Upper lobe of left lung (tissue), 6 donors: ENCODE results near the gene TMEM140. TPM values are rescaled to one million over a fixed set of nuclear protein-coding genes. Genes with fewer than 3 reads are reported as not detected.

Experiments
- ATAC-seq, 2 donors: fragments of 200-7000 bp; cut with Tn5 transposase; one replicate each; pipeline ENCODE4 v1.9.1; 2022; ENCODE audit warnings: mild to moderate bottlenecking in 2 of 2, moderate library complexity in 2 of 2; ENCODE audit not compliant: low FRiP score in 2 of 2
- DNase-seq, 2 donors: peaks; one replicate each; pipeline ENCODE4 v3.0.0-alpha.2; 2019 to 2020
- H3K27ac ChIP-seq, 4 donors: fragments of 200-600 bp; sonication (generic); one replicate each; pipeline ENCODE4 v1.5.1; 2016 to 2019
- H3K27me3 ChIP-seq, 4 donors: fragments of 200-600 bp; sonication (generic); one replicate each; pipeline ENCODE4 v1.5.1; 2017 to 2019
- H3K36me3 ChIP-seq, 4 donors: fragments of 200-600 bp; sonication (generic); one replicate each; pipeline ENCODE4 v1.5.1; 2016 to 2019
- H3K4me1 ChIP-seq, 4 donors: fragments of 200-600 bp; sonication (generic); one replicate each; pipeline ENCODE4 v1.5.1; 2018 to 2019
- H3K4me3 ChIP-seq, 4 donors: fragments of 200-600 bp; sonication (generic); one replicate each; pipeline ENCODE4 v1.5.1; 2017 to 2019; ENCODE audit warnings: mild to moderate bottlenecking in 2 of 4, moderate library complexity in 1 of 4
- H3K9me3 ChIP-seq, 4 donors: fragments of 200-600 bp; sonication (generic); one replicate each; pipeline ENCODE4 v1.5.1; 2018 to 2019
- EP300 ChIP-seq, 4 donors: sonication (generic); formaldehyde crosslinking; IDR thresholded peaks; one replicate each; pipeline ENCODE4 v1.5.1; 2017; ENCODE audit warnings: antibody characterized with exemption in 4 of 4, control low read depth in 2 of 4
- POLR2A ChIP-seq, 4 donors: fragments of 450-650 bp; IDR thresholded peaks; one replicate each; pipeline ENCODE4 v1.5.1; 2016 to 2017; ENCODE audit warnings: antibody characterized with exemption in 4 of 4, mild to moderate bottlenecking in 2 of 4
- POLR2AphosphoS5 ChIP-seq, 2 donors: sonication (generic); formaldehyde crosslinking; IDR thresholded peaks; one replicate each; pipeline ENCODE4 v1.5.1; 2017; ENCODE audit warnings: antibody characterized with exemption in 2 of 2
- WGBS, 2 donors: methylation state at CpG; one replicate each; pipeline ENCODE4 v1.1.5; 2017 to 2018; 5-methylcytosine and 5-hydroxymethylcytosine counted together
- total RNA-seq, 6 donors: library from RNA; depleted of rRNA in 4 of 6; stranded (reverse); fragments of >200 nt in 4 of 6; gene quantifications; one replicate each; pipeline versions ENCODE4 v1.1.0 to v1.2.1, GENCODE V29; 2016 to 2021
- TF ChIP-seq, protein P1 (sequence below), 6 experiments: fragments of 450-650 bp in 4 of 6; fragments of 200-600 bp in 2 of 6; sonication (generic) in 2 of 6; IDR thresholded peaks; one replicate each; pipeline ENCODE4 v1.5.1; 2016 to 2019; ENCODE audit warnings: antibody characterized with exemption in 6 of 6
- donor health status: DM: no; HTN: no; CAD: no; lungs with moderate emphysema.
- donor health status: DM: no; HTN: yes; CAD: no; lungs with severe emphysema.

The TMEM140 gene
- total RNA-seq, 6 donors from 2014 or later: 25.2 to 59.2 (median 32.4) TPM

DNA sequence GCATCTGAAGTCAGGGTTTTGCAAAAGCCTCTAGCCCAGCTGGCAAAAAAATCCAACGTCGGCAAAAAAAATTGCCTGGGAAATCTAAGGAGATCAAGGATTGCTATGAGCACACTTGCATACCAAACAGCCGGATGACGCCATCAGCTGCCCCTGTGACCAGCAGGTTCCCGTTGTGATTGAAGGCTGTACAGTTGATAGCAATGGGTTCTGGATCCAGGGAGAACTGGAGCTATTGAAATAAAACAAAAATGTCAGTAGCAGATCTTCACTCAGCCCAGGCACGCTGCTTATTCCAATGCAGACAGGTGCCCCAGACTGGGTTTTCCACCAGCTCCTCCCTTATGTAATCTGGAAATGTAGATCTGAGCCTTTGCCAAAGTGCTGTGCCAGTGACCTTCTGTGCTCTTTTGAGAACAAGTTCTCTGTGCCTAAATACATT is 41.4 kb downstream of the TMEM140 start:
- 79 to 89% methylated on average over 6 of the region's 6 CpGs for WGBS, 2 donors
- ATAC-seq (no peak), DNase-seq (no peak)
- Histone ChIP-seq H3K9me3 (no peaks in the 10 kb centered on the region), H3K27ac (no peak overlapping the region), H3K4me3 (no peak overlapping the region), H3K36me3 (peaks cover 47 to 96% (median 79%) of the 10 kb centered on the region in 4 donors), H3K4me1 (no peaks in the 10 kb centered on the region), H3K27me3 (no peaks in the 10 kb centered on the region)
- TF ChIP-seq POLR2AphosphoS5 (IDR thresholded peaks at IDR 0.05): no peak
- TF ChIP-seq, protein P1, sequence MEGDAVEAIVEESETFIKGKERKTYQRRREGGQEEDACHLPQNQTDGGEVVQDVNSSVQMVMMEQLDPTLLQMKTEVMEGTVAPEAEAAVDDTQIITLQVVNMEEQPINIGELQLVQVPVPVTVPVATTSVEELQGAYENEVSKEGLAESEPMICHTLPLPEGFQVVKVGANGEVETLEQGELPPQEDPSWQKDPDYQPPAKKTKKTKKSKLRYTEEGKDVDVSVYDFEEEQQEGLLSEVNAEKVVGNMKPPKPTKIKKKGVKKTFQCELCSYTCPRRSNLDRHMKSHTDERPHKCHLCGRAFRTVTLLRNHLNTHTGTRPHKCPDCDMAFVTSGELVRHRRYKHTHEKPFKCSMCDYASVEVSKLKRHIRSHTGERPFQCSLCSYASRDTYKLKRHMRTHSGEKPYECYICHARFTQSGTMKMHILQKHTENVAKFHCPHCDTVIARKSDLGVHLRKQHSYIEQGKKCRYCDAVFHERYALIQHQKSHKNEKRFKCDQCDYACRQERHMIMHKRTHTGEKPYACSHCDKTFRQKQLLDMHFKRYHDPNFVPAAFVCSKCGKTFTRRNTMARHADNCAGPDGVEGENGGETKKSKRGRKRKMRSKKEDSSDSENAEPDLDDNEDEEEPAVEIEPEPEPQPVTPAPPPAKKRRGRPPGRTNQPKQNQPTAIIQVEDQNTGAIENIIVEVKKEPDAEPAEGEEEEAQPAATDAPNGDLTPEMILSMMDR (IDR thresholded peaks at IDR 0.05): no peak
- no peak for TF ChIP-seq POLR2A (IDR thresholded peaks at IDR 0.05)
- no peak for TF ChIP-seq EP300 (IDR thresholded peaks at IDR 0.05)

DNA sequence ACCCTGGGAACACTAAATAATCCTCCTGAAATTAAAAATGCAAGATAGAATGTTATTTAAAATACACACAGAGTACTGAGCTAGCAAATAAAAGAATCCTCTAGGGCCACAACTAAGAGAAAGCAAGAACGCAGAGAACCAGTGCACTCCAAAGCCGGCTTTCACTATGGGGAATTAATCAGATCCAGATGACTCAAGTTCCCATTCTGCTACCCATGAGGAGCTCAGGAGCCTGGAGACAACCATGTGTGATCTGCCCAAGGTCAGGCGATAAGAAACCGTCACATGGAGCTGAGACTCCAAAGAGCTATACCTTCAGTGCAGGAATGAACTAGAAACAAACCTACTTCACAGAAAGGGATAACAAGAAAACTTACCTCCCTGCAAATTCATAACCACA is 42.1 kb downstream of the TMEM140 start:
- H3K27ac ChIP-seq: no peak overlapping the region
- no peaks in the 10 kb centered on the region for H3K4me1 ChIP-seq
- TF ChIP-seq POLR2A (IDR thresholded peaks at IDR 0.05) (no peak), POLR2AphosphoS5 (IDR thresholded peaks at IDR 0.05) (no peak), EP300 (IDR thresholded peaks at IDR 0.05) (no peak)
- TF ChIP-seq, protein P1 (IDR thresholded peaks at IDR 0.05): no peak
- H3K27me3 ChIP-seq: no peaks in the 10 kb centered on the region
- ATAC-seq (no peak), DNase-seq (no peak)
- H3K4me3 ChIP-seq: no peak overlapping the region
- no peaks in the 10 kb centered on the region for H3K9me3 ChIP-seq
- peaks cover 47 to 96% (median 80%) of the 10 kb centered on the region in 4 donors for H3K36me3 ChIP-seq
- 92 to 95% methylated on average over 4 of the region's 4 CpGs for WGBS, 2 donors

DNA sequence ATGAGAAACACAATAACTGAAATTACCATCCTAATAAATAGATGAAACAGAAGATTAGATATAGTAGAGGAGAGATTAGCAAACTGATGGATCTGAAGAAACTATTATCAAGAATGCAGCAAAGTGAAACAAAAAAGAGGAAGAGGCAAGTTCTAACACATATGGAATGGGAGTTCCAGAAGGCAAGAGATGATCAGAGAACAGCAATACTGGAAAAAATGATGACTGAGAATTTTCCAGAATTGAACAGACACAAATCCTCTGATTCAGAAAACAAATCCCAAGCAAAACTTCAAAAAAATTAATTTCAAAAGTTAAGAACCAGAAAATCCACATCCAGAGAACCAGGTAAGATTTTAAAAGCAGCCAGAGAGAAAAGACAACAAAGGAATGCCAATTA is 42.8 kb downstream of the TMEM140 start:
- ATAC-seq (no peak), DNase-seq (no peak)
- Histone ChIP-seq H3K4me1 (no peaks in the 10 kb centered on the region), H3K27me3 (no peaks in the 10 kb centered on the region), H3K9me3 (no peaks in the 10 kb centered on the region), H3K4me3 (no peak overlapping the region), H3K27ac (no peak overlapping the region), H3K36me3 (peaks cover 40 to 96% (median 78%) of the 10 kb centered on the region in 4 donors)
- TF ChIP-seq POLR2AphosphoS5 (IDR thresholded peaks at IDR 0.05): no peak
- TF ChIP-seq, protein P1 (IDR thresholded peaks at IDR 0.05): no peak
- no peak for TF ChIP-seq POLR2A (IDR thresholded peaks at IDR 0.05)
- no peak for TF ChIP-seq EP300 (IDR thresholded peaks at IDR 0.05)

DNA sequence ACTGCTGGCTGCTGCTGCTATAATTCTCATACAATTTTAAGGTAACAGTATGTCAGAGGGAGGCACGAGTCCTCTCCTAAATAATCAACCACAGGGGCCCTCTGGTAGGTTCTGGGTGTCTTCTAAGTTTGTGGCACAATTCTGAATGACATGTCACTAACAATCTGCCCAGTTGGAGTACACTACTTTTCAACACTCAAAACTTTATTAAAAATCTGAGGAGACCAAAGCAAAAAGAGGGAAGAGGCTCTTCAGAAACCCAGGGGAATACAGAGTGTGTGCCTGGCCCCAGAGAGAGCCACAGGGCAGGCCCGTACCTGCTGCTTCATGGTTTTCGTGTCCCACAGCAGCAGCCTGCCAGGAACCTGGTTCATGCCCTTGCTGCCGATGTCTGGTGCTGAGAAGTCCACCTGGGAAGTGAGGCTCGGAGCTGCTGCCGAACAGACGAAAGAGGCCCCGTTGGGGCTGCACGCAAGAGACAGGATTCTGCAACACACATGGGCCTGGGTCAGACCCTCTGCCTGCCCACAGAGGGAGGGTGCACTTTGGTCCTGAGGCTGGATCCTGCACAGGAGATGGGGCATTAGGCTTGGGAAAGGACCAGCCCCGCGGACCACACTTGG is 45.2 kb downstream of the TMEM140 start:
- H3K9me3 ChIP-seq: no peaks in the 10 kb centered on the region
- no peaks in the 10 kb centered on the region for H3K27me3 ChIP-seq
- H3K27ac ChIP-seq: no peak overlapping the region
- 98 to 99% methylated on average over 10 to 11 of the region's 11 CpGs for WGBS, 2 donors
- TF ChIP-seq POLR2A (IDR thresholded peaks at IDR 0.05) (no peak), POLR2AphosphoS5 (IDR thresholded peaks at IDR 0.05) (no peak), EP300 (IDR thresholded peaks at IDR 0.05) (no peak)
- TF ChIP-seq, protein P1 (IDR thresholded peaks at IDR 0.05): no peak
- ATAC-seq (no peak), DNase-seq (no peak)
- no peak overlapping the region for H3K4me3 ChIP-seq
- no peaks in the 10 kb centered on the region for H3K4me1 ChIP-seq
- peaks cover 47 to 96% (median 77%) of the 10 kb centered on the region in 4 donors for H3K36me3 ChIP-seq

DNA sequence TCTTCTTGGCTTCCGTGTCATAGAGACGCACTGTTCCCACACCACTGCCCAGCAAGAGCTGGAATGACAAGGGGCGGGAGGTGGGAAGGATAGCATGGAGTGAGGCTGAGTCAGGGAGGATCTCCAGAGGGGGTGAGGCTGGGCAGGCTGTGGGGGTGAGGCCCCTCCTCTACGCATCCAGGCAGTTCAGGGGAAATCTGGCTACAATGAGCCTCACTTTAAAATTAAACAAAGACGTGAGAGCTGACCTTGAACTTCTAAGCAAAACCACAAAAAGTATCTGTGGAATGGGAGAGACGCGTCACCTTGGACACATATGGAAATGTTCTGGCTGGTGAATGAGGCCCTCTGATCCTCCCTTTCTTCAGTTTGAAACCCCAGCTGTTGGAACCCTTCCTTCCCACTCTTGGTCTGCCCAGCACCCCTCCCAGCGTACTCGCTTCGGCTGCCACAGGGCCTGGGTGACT is 45.8 kb downstream of the TMEM140 start:
- no peaks in the 10 kb centered on the region for H3K4me1 ChIP-seq
- no peak overlapping the region for H3K4me3 ChIP-seq
- no peaks in the 10 kb centered on the region for H3K9me3 ChIP-seq
- DNase-seq: no peak
- 92 to 93% methylated on average over 10 of the region's 10 CpGs for WGBS, 2 donors
- H3K36me3 ChIP-seq: peaks cover 41 to 96% (median 76%) of the 10 kb centered on the region in 4 donors
- no peaks in the 10 kb centered on the region for H3K27me3 ChIP-seq
- H3K27ac ChIP-seq: no peak overlapping the region
- TF ChIP-seq, protein P1 (IDR thresholded peaks at IDR 0.05): no peak
- TF ChIP-seq POLR2A (IDR thresholded peaks at IDR 0.05): no peak
- no peak for TF ChIP-seq EP300 (IDR thresholded peaks at IDR 0.05)
- TF ChIP-seq POLR2AphosphoS5 (IDR thresholded peaks at IDR 0.05): no peak
- ATAC-seq: no peak
